Measurements from ENCODE around the gene PRKCE. TPM values are rescaled to one million over a fixed set of nuclear protein-coding genes. Genes with fewer than 3 reads are reported as not detected.

The PRKCE gene
- total RNA-seq, 1 experiment from 2014 or later, result 17.7 TPM

DNA sequence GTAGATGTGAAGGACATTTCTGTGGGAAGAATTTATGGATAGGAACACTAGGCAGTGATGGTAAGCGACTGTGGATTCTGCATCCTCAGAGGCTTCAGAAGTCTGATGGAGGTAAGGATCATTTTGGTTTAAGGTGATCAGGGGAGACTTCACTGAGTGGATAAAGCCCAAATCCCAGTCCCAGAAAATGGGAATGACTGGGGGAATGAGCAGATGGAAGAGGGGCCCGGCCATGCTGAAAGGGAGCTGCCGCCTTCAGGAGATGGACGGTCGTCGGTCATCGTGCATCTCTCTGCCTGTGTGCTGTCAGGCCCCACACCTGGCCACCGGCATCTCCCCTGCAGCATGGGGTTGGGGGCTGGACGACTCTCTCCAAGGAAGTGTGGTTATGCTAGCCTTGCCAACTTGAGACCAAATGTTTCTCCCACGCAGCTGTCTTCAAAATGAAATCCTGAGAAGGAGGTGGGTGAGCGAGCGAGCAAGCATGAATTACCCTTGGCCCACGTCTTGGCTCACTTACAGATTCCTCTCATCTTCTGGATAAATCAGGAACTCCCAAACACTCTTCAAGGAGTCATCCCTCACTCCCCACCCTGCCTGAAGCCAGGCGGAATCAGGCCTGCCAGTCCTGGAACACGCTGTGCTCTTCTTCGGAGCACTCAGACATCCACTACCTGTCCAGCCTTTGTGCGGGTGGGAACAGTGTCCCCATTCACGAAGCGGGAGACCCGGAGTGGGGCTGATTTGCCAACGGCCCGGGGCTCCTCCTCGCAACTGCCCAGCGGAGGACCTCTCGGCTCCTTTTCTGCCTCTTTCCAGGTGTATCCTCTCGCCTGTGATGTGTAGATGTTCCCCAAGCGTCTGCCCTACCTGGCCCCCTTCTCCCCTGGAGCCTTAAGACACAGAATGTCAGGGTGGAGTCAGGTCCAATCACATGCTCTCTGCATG is 85.6 kb downstream of the PRKCE start:
- TF ChIP-seq, protein P1, sequence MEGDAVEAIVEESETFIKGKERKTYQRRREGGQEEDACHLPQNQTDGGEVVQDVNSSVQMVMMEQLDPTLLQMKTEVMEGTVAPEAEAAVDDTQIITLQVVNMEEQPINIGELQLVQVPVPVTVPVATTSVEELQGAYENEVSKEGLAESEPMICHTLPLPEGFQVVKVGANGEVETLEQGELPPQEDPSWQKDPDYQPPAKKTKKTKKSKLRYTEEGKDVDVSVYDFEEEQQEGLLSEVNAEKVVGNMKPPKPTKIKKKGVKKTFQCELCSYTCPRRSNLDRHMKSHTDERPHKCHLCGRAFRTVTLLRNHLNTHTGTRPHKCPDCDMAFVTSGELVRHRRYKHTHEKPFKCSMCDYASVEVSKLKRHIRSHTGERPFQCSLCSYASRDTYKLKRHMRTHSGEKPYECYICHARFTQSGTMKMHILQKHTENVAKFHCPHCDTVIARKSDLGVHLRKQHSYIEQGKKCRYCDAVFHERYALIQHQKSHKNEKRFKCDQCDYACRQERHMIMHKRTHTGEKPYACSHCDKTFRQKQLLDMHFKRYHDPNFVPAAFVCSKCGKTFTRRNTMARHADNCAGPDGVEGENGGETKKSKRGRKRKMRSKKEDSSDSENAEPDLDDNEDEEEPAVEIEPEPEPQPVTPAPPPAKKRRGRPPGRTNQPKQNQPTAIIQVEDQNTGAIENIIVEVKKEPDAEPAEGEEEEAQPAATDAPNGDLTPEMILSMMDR (IDR thresholded peaks at IDR 0.05; ENCODE audit: unreplicated experiment), result no peak
- H3K36me3 Mint-ChIP-seq (ENCODE audit: insufficient read depth, unreplicated experiment), result no peaks in the 10 kb centered on the region
- intact Hi-C loops (cut with micrococcal nuclease; ENCODE audit: unreplicated experiment), result no loop called here
- BruUV-seq (replicated peaks), result no TSS peak
- H3K27ac Mint-ChIP-seq (ENCODE audit: unreplicated experiment), result no peak overlapping the region
- H3K4me3 Mint-ChIP-seq (ENCODE audit: low read depth, unreplicated experiment), result no peak overlapping the region
- H3K4me1 Mint-ChIP-seq (ENCODE audit: low read depth, unreplicated experiment), result no peaks in the 10 kb centered on the region
- DNase-seq, result no peak
- no peaks in the 10 kb centered on the region for H3K27me3 Mint-ChIP-seq (ENCODE audit: unreplicated experiment)
- H3K9me3 Mint-ChIP-seq (ENCODE audit: low read depth, unreplicated experiment), result no peaks in the 10 kb centered on the region
- CTCF ChIA-PET, result interaction anchor here (0.6 kb wide), 1 partner anchor 98 kb away, joined by 3 read pairs; no protein-coding TSS in a partner anchor

GRCh38 chr2:45739796-45740485 is 88.5 kb downstream of the PRKCE start:
- Mint-ChIP-seq H3K4me3 (ENCODE audit: low read depth, unreplicated experiment) (no peak overlapping the region), H3K27me3 (ENCODE audit: unreplicated experiment) (no peaks in the 10 kb centered on the region), H3K9me3 (ENCODE audit: low read depth, unreplicated experiment) (no peaks in the 10 kb centered on the region), H3K36me3 (ENCODE audit: insufficient read depth, unreplicated experiment) (no peaks in the 10 kb centered on the region), H3K4me1 (ENCODE audit: low read depth, unreplicated experiment) (no peaks in the 10 kb centered on the region), H3K27ac (ENCODE audit: unreplicated experiment) (no peak overlapping the region)
- DNase-seq, result no peak
- intact Hi-C loops (cut with micrococcal nuclease; ENCODE audit: unreplicated experiment), result no loop called here
- BruUV-seq (replicated peaks), result no TSS peak
- TF ChIP-seq, protein P1 (IDR thresholded peaks at IDR 0.05; ENCODE audit: unreplicated experiment), result no peak
- CTCF ChIA-PET, result no interaction called here

GRCh38 chr2:45741161-45741850 is 89.8 kb downstream of the PRKCE start:
- DNase-seq, result no peak
- Mint-ChIP-seq H3K27me3 (ENCODE audit: unreplicated experiment) (no peaks in the 10 kb centered on the region), H3K4me1 (ENCODE audit: low read depth, unreplicated experiment) (no peaks in the 10 kb centered on the region), H3K9me3 (ENCODE audit: low read depth, unreplicated experiment) (no peaks in the 10 kb centered on the region), H3K27ac (ENCODE audit: unreplicated experiment) (no peak overlapping the region), H3K4me3 (ENCODE audit: low read depth, unreplicated experiment) (no peak overlapping the region), H3K36me3 (ENCODE audit: insufficient read depth, unreplicated experiment) (no peaks in the 10 kb centered on the region)
- intact Hi-C loops (cut with micrococcal nuclease; ENCODE audit: unreplicated experiment), result no loop called here
- no TSS peak for BruUV-seq (replicated peaks)
- TF ChIP-seq, protein P1 (IDR thresholded peaks at IDR 0.05; ENCODE audit: unreplicated experiment), result no peak
- CTCF ChIA-PET, result no interaction called here

All from Calu3 (cell line).